Esophagus squamous epithelium (tissue), 4 donors: ENCODE measurements around the gene ERICH6.

Experiments
- CTCF ChIP-seq, 6 experiments: fragments of 450-650 bp in 4 of 6; fragments of 200-600 bp in 2 of 6; sonication (generic) in 2 of 6; IDR thresholded peaks; one replicate each; pipeline ENCODE4 v1.5.1; 2016 to 2019; ENCODE audit warnings: antibody characterized with exemption in 6 of 6, mild to moderate bottlenecking in 4 of 6, moderate library complexity in 4 of 6
- POLR2A ChIP-seq, 4 donors: fragments of 450-650 bp; IDR thresholded peaks; one replicate each; pipeline ENCODE4 v1.6.1; 2017; ENCODE audit warnings: antibody characterized with exemption in 4 of 4, mild to moderate bottlenecking in 4 of 4, moderate library complexity in 3 of 4

- no peak for TF ChIP-seq CTCF (IDR thresholded peaks at IDR 0.05)
- TF ChIP-seq POLR2A (IDR thresholded peaks at IDR 0.05), result no peak
Measured at GRCh38 chr3:150662410-150663200, 41.1 kb downstream of the ERICH6 start.
